SK-N-SH (cell line): Measurements from ENCODE around the gene CPB1. TPM values are rescaled to one million over a fixed set of nuclear protein-coding genes. Genes with fewer than 3 reads are reported as not detected.

Source experiments
- CTCF ChIA-PET: fragments of 300-600, 350-600 bp; formaldehyde crosslinking; extraction: SDS; loops from one replicate; lab custom pipeline; 2021; lab: Yijun Ruan, JAX
- POLR2A ChIA-PET: fragments of 350-600 bp; sonication (Branson Sonifier 250); formaldehyde crosslinking; extraction: SDS; loops from one replicate; lab custom pipeline; 2020; ENCODE audit warnings: antibody characterized with exemption, inconsistent platforms; lab: Yijun Ruan, JAX
- DNase-seq: peaks from one replicate; pipeline ENCODE4 v3.0.0; 2012
- H2AFZ ChIP-seq: fragments of 200-600 bp; sonication (generic); 2 replicates; pipeline ENCODE4 v1.8.1; 2016; ENCODE audit warnings: antibody characterized with exemption, mild to moderate bottlenecking, low read depth
- H3F3A ChIP-seq: fragments of 200-600 bp; sonication (generic); replicated peaks from 2 replicates; pipeline ENCODE3; 2016; ENCODE audit warnings: antibody characterized with exemption, mild to moderate bottlenecking; ENCODE audit not compliant: insufficient read depth
- H3K27ac ChIP-seq, 2 experiments: fragments of 200-500 bp in 1 of 2; fragments of 200-600 bp in 1 of 2; sonication (Bioruptor generic) in 1 of 2; sonication (generic), shearing (Covaris generic) in 1 of 2; 2 replicates each; pipeline versions ENCODE4 v1.5.1 to v1.6.1; 2014 to 2016; ENCODE audit warnings: low read depth in 2 of 2, inconsistent platforms in 1 of 2, low read length in 1 of 2, mild to moderate bottlenecking in 1 of 2, mixed read lengths in 1 of 2
- H3K27me3 ChIP-seq: fragments of 200-600 bp; sonication (generic), shearing (Covaris generic); 2 replicates; pipeline ENCODE4 v1.6.1; 2016; ENCODE audit warnings: mixed run types; ENCODE audit not compliant: insufficient read depth
- H3K36me3 ChIP-seq, 2 experiments: fragments of 200-500 bp in 1 of 2; fragments of 200-600 bp in 1 of 2; sonication (Bioruptor generic) in 1 of 2; sonication (generic) in 1 of 2; replicated peaks in 1 of 2; 2 replicates each; pipeline versions ENCODE3 to v1.5.1; 2014 to 2016; ENCODE audit warnings: low read length in 1 of 2, mild to moderate bottlenecking in 1 of 2; ENCODE audit not compliant: insufficient read depth in 2 of 2, control insufficient read depth in 1 of 2
- H3K4me1 ChIP-seq, 2 experiments: fragments of 200-500 bp in 1 of 2; fragments of 200-600 bp in 1 of 2; sonication (Bioruptor generic) in 1 of 2; sonication (generic), shearing (Covaris generic) in 1 of 2; 2 replicates each; pipeline versions ENCODE4 v1.5.1 to v1.6.1; 2014 to 2016; ENCODE audit warnings: low read depth in 1 of 2, low read length in 1 of 2, mixed run types in 1 of 2; ENCODE audit not compliant: insufficient read depth in 2 of 2, control insufficient read depth in 1 of 2
- H3K4me2 ChIP-seq: fragments of 200-600 bp; sonication (generic), shearing (Covaris generic); 2 replicates; pipeline ENCODE4 v1.6.1; 2017; ENCODE audit warnings: mixed run types
- H3K4me3 ChIP-seq, 2 experiments: fragments of 200-500 bp in 1 of 2; fragments of 200-600 bp in 1 of 2; sonication (Bioruptor generic) in 1 of 2; sonication (generic), shearing (Covaris generic) in 1 of 2; 2 replicates each; pipeline versions ENCODE4 v1.5.1 to v1.8.1; 2014 to 2016; ENCODE audit warnings: low read depth in 2 of 2, inconsistent platforms in 1 of 2, low read length in 1 of 2, mild to moderate bottlenecking in 1 of 2, mixed read lengths in 1 of 2, moderate library complexity in 1 of 2
- H3K79me2 ChIP-seq: fragments of 200-600 bp; sonication (generic); 2 replicates; pipeline ENCODE4 v1.8.1; 2017; ENCODE audit warnings: mild to moderate bottlenecking; ENCODE audit not compliant: insufficient read depth
- H3K9ac ChIP-seq: fragments of 200-600 bp; sonication (generic); 2 replicates; pipeline ENCODE4 v1.6.1; 2017; ENCODE audit warnings: mixed run types
- H3K9me2 ChIP-seq: fragments of 200-600 bp; sonication (generic); 2 replicates; pipeline ENCODE4 v1.6.1; 2017; ENCODE audit warnings: mixed run types
- H3K9me3 ChIP-seq: fragments of 200-600 bp; sonication (generic); 2 replicates; pipeline ENCODE4 v1.6.1; 2017; ENCODE audit warnings: mixed run types, mild to moderate bottlenecking, moderate library complexity
- H4K20me1 ChIP-seq: fragments of 200-600 bp; sonication (generic); 2 replicates; pipeline ENCODE4 v1.6.1; 2017; ENCODE audit warnings: mild to moderate bottlenecking, mixed run types; ENCODE audit not compliant: insufficient read depth
- CTCF ChIP-seq: fragments of 200-600 bp; sonication (generic); IDR thresholded peaks from 2 replicates; pipeline ENCODE4 v1.6.1; 2017; ENCODE audit warnings: antibody characterized with exemption, mild to moderate bottlenecking, moderate library complexity
- EP300 ChIP-seq, 2 experiments: IDR thresholded peaks; 2 replicates each; pipeline versions ENCODE4 v1.4.0 to v1.6.1; 2012; ENCODE audit warnings: borderline replicate concordance in 1 of 2, low read depth in 1 of 2, low read length in 1 of 2
- FOXJ3 ChIP-seq: sonication (generic); formaldehyde crosslinking; IDR thresholded peaks from 2 replicates; pipeline ENCODE4 v1.5.1; 2020; ENCODE audit warnings: mild to moderate bottlenecking, missing genetic modification reagents
- JUND ChIP-seq: IDR thresholded peaks from 2 replicates; pipeline ENCODE4 v1.4.0; 2012
- MAX ChIP-seq: IDR thresholded peaks from 2 replicates; pipeline ENCODE4 v1.4.0; 2012; ENCODE audit warnings: low read depth
- MEF2A ChIP-seq: IDR thresholded peaks from 2 replicates; pipeline ENCODE4 v1.4.0; 2012; ENCODE audit warnings: low read depth, borderline replicate concordance
- MXI1 ChIP-seq: IDR thresholded peaks from 2 replicates; pipeline ENCODE4 v1.6.1; 2012; ENCODE audit warnings: mild to moderate bottlenecking, low read depth, low read length, improper control_type of control experiment
- NRF1 ChIP-seq: IDR thresholded peaks from 2 replicates; pipeline ENCODE4 v1.6.1; 2012; ENCODE audit warnings: low read depth, mild to moderate bottlenecking, low read length
- POLR2AphosphoS5 ChIP-seq: IDR thresholded peaks from 2 replicates; pipeline ENCODE4 v1.6.1; 2012; ENCODE audit warnings: low read depth, low read length
- RCOR1 ChIP-seq: fragments of 150-350 bp; IDR thresholded peaks from 2 replicates; pipeline ENCODE4 v1.6.1; 2017; ENCODE audit warnings: antibody characterized with exemption, low read length
- REST ChIP-seq: IDR thresholded peaks from 2 replicates; pipeline ENCODE4 v1.6.1; 2012; ENCODE audit warnings: mild to moderate bottlenecking, low read depth, low read length, moderate library complexity
- RFX5 ChIP-seq: IDR thresholded peaks from 2 replicates; pipeline ENCODE4 v1.6.1; 2012; ENCODE audit warnings: mild to moderate bottlenecking, improper control_type of control experiment, low read length
- RXRA ChIP-seq: IDR thresholded peaks from 2 replicates; pipeline ENCODE4 v1.4.0; 2012; ENCODE audit warnings: low read depth, mild to moderate bottlenecking, borderline replicate concordance
- TAF1 ChIP-seq: IDR thresholded peaks from 2 replicates; pipeline ENCODE4 v1.6.1; 2012; ENCODE audit warnings: low read depth, mild to moderate bottlenecking, low read length, moderate library complexity, borderline replicate concordance
- TEAD4 ChIP-seq: IDR thresholded peaks from 2 replicates; pipeline ENCODE4 v1.4.0; 2012; ENCODE audit warnings: mild to moderate bottlenecking, borderline replicate concordance; ENCODE audit not compliant: insufficient read depth
- USF1 ChIP-seq: IDR thresholded peaks from 2 replicates; pipeline ENCODE4 v1.4.0; 2012; ENCODE audit warnings: low read depth, borderline replicate concordance
- ZBTB33 ChIP-seq: IDR thresholded peaks from 2 replicates; pipeline ENCODE4 v1.4.0; 2012; ENCODE audit warnings: low read depth, borderline replicate concordance
- WGBS: methylation state at CpG from one replicate; pipeline ENCODE4 v1.1.6; 2017; ENCODE audit warnings: low lambda C conversion rate; 5-methylcytosine and 5-hydroxymethylcytosine counted together
- polyA plus RNA-seq, 3 experiments: library from polyadenylated mRNA; depleted of rRNA; stranded (reverse); fragments of >200 nt; gene quantifications; 2 replicates each; pipeline ENCODE4 v1.2.3, GENCODE V29; 2012

CPB1 gene
- polyA plus RNA-seq, 1 of the 3 experiments (the other 2 are of a cell fraction) = 0.26 TPM

GRCh38 chr3:148863814-148864213, 36.2 kb downstream of the CPB1 start:
- Histone ChIP-seq H2AFZ (no peak overlapping the region), H3K27me3 (no peaks in the 10 kb centered on the region)
- no peak for TF ChIP-seq NRF1
- TF ChIP-seq EP300 (IDR thresholded peaks at IDR 0.05; ENCODE audit: borderline replicate concordance in 1 of 2, low read depth in 1 of 2, low read length in 1 of 2) = no peak
- TF ChIP-seq TEAD4 = no peak
- TF ChIP-seq MEF2A = no peak
- TF ChIP-seq RXRA = no peak
- no peak for TF ChIP-seq RFX5
- TF ChIP-seq RCOR1 = no peak
- no peak for TF ChIP-seq MXI1
- no peak for TF ChIP-seq CTCF
- no peak for TF ChIP-seq POLR2AphosphoS5
- TF ChIP-seq ZBTB33 = no peak
- TF ChIP-seq TAF1 = no peak
- TF ChIP-seq MAX = no peak
- no peak for TF ChIP-seq REST
- no peak for TF ChIP-seq FOXJ3
- TF ChIP-seq USF1 = no peak
- TF ChIP-seq JUND = no peak
- TF ChIP-seq, all 33 proteins: peak for 0
- no peak overlapping the region for H3K4me2 ChIP-seq
- no peaks in the 10 kb centered on the region for H3K9me2 ChIP-seq
- H4K20me1 ChIP-seq = no peaks in the 10 kb centered on the region
- H3K9ac ChIP-seq = no peak overlapping the region
- ChIA-PET CTCF (interaction anchor here (1.5 to 4.9 kb wide), 2 partner anchors 81 to 136 kb away, joined by 5 to 93 read pairs; no protein-coding TSS in a partner anchor), POLR2A (no interaction called here)
- H3K4me1 ChIP-seq = no peaks in the 10 kb centered on the region
- no peak overlapping the region for H3K4me3 ChIP-seq
- H3K36me3 ChIP-seq = no peaks in the 10 kb centered on the region
- WGBS = 73% methylated on average over 5 of the region's 5 CpGs
- H3K9me3 ChIP-seq = no peaks in the 10 kb centered on the region
- no peak for DNase-seq
- no peak overlapping the region for H3K27ac ChIP-seq
- H3K79me2 ChIP-seq = no peaks in the 10 kb centered on the region
- H3F3A ChIP-seq = no peaks in the 10 kb centered on the region
